ENCODE data around the gene FES.

Gene FES

GRCh38 chr15:90866161-90866715, 18.1 kb upstream of the FES start:
- H4K20me1 ChIP-seq (ENCODE audit: insufficient read depth, low read length): no peaks in the 10 kb centered on the region
- no peak overlapping the region for H3K4me3 ChIP-seq (ENCODE audit: low read depth, low read length, poor library complexity, severe bottlenecking)
- H3K4me2 ChIP-seq (ENCODE audit: low read length): no peak overlapping the region
- H3K4me1 ChIP-seq (ENCODE audit: insufficient read depth, low read length, severe bottlenecking): peaks cover 9% of the 10 kb centered on the region
- no peaks in the 10 kb centered on the region for H3K36me3 ChIP-seq (ENCODE audit: insufficient read depth, low read length)
- no peaks in the 10 kb centered on the region for H3K9me3 ChIP-seq (ENCODE audit: low read length)
- H3K27ac ChIP-seq (ENCODE audit: low read depth, low read length, poor library complexity, severe bottlenecking): no peak overlapping the region
- H3F3A ChIP-seq (ENCODE audit: insufficient read depth, low read length): no peaks in the 10 kb centered on the region
- 0 out of 2 replicates have a peak, but pooled peaks cover 9% of the 10 kb centered on the region for H3K27me3 ChIP-seq (ENCODE audit: insufficient read depth, low read length)
- no peak overlapping the region for H2AFZ ChIP-seq (ENCODE audit: low read length)
- TF ChIP-seq EZH2 (IDR thresholded peaks at IDR 0.05; ENCODE audit: borderline replicate concordance, low read length) (no peak), CTCF (IDR thresholded peaks at IDR 0.05; ENCODE audit: low read length) (no peak)
- no peak overlapping the region for H3K9ac ChIP-seq (ENCODE audit: low read length)
- no peaks in the 10 kb centered on the region for H3K79me2 ChIP-seq (ENCODE audit: insufficient read depth, low read length)
- H3K9me2 ChIP-seq (ENCODE audit: low read depth, low read length): no peaks in the 10 kb centered on the region

GRCh38 chr15:90866800-90867199, 17.5 kb upstream of the FES start:
- H3K36me3 ChIP-seq (ENCODE audit: insufficient read depth, low read length): no peaks in the 10 kb centered on the region
- H3K4me3 ChIP-seq (ENCODE audit: low read depth, low read length, poor library complexity, severe bottlenecking): no peak overlapping the region
- no peak overlapping the region for H3K4me2 ChIP-seq (ENCODE audit: low read length)
- H3K9ac ChIP-seq (ENCODE audit: low read length): no peak overlapping the region
- no peak overlapping the region for H2AFZ ChIP-seq (ENCODE audit: low read length)
- H3K79me2 ChIP-seq (ENCODE audit: insufficient read depth, low read length): no peaks in the 10 kb centered on the region
- 0 out of 2 replicates have a peak, but pooled peaks cover 9% of the 10 kb centered on the region for H3K27me3 ChIP-seq (ENCODE audit: insufficient read depth, low read length)
- no peak overlapping the region for H3K27ac ChIP-seq (ENCODE audit: low read depth, low read length, poor library complexity, severe bottlenecking)
- H4K20me1 ChIP-seq (ENCODE audit: insufficient read depth, low read length): no peaks in the 10 kb centered on the region
- no peaks in the 10 kb centered on the region for H3K9me3 ChIP-seq (ENCODE audit: low read length)
- no peaks in the 10 kb centered on the region for H3K9me2 ChIP-seq (ENCODE audit: low read depth, low read length)
- H3F3A ChIP-seq (ENCODE audit: insufficient read depth, low read length): no peaks in the 10 kb centered on the region
- no peak for TF ChIP-seq EZH2 (IDR thresholded peaks at IDR 0.05; ENCODE audit: borderline replicate concordance, low read length)
- no peak for TF ChIP-seq CTCF (IDR thresholded peaks at IDR 0.05; ENCODE audit: low read length)
- peaks cover 10% of the 10 kb centered on the region for H3K4me1 ChIP-seq (ENCODE audit: insufficient read depth, low read length, severe bottlenecking)

GRCh38 chr15:90868261-90868689, 16.0 kb upstream of the FES start, which contains the start of gene FURIN:
TSS of gene FURIN (plus strand) at chr15:90868588. CDS start at chr15:90875741, 7,153 bp downstream.
- no peaks in the 10 kb centered on the region for H3F3A ChIP-seq (ENCODE audit: insufficient read depth, low read length)
- no peak within 1 kb of the TSS for H3K9ac ChIP-seq (ENCODE audit: low read length)
- no peaks in the 10 kb centered on the region for H4K20me1 ChIP-seq (ENCODE audit: insufficient read depth, low read length)
- H3K4me3 ChIP-seq (ENCODE audit: low read depth, low read length, poor library complexity, severe bottlenecking): no peak within 1 kb of the TSS
- H3K9me2 ChIP-seq (ENCODE audit: low read depth, low read length): no peaks in the 10 kb centered on the region
- H3K9me3 ChIP-seq (ENCODE audit: low read length): no peaks in the 10 kb centered on the region
- H3K27me3 ChIP-seq (ENCODE audit: insufficient read depth, low read length): 0 out of 2 replicates have a peak, but pooled peaks cover 9% of the 10 kb centered on the region
- H3K79me2 ChIP-seq (ENCODE audit: insufficient read depth, low read length): no peaks in the 10 kb centered on the region
- no peak within 1 kb of the TSS for H3K27ac ChIP-seq (ENCODE audit: low read depth, low read length, poor library complexity, severe bottlenecking)
- H3K4me2 ChIP-seq (ENCODE audit: low read length): no peak within 1 kb of the TSS
- peaks cover 21% of the 10 kb centered on the region for H3K4me1 ChIP-seq (ENCODE audit: insufficient read depth, low read length, severe bottlenecking)
- TF ChIP-seq EZH2 (IDR thresholded peaks at IDR 0.05; ENCODE audit: borderline replicate concordance, low read length) (no peak), CTCF (IDR thresholded peaks at IDR 0.05; ENCODE audit: low read length) (no peak)
- H2AFZ ChIP-seq (ENCODE audit: low read length): no peak within 1 kb of the TSS
- no peaks in the 10 kb centered on the region for H3K36me3 ChIP-seq (ENCODE audit: insufficient read depth, low read length)

All from OCI-LY1 (cell line).